ENCODE measurements around the gene ARHGEF4.

The ARHGEF4 gene

DNA sequence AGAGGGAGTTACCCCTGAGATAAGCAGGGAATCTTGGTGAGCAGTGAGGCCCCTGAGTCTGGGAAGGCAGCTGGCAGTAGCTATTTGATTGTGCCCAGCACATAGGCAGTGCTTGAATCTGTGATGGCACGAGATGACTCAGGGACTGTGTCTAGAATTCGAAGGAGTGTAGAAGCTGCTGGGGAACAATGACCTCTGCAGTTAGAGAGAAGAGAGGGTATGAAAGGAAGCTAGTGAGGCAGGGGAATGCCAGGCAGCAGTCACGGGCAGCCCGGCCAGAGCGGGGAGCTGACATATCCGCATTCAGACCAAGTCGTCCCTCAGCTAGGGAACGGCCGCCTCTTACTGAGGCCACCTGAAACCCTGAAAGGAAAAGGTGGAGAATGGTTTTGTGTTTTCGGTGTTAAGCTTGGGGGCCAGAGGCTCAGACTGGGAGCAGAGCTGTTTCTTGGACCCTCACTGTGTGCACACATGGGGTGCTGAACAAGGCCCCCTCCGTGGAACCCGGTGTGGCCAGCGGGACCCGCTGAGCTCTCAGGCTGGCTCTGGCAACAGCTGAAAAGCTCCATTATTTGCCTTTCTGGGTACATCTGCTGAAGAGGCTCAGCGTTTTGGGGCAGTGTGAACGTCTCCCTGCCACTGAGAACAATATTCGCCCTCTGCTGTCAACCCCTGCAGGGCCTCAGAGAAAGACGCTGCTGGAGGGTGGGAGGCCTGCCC is 32.9 kb downstream of the ARHGEF4 start:
- Histone ChIP-seq H3K9ac (ENCODE audit: low read length) (no peak overlapping the region), H3K9me3 (ENCODE audit: control insufficient read depth, low read length) (no peaks in the 10 kb centered on the region), H3K4me3 (ENCODE audit: low read length) (no peak overlapping the region), H3K36me3 (ENCODE audit: control insufficient read depth, insufficient read depth, low read length, severe bottlenecking) (no peaks in the 10 kb centered on the region), H3K27me3 (replicated peaks; ENCODE audit: control insufficient read depth, insufficient read depth, low read length) (peaks cover 44% of the 10 kb centered on the region), H3K4me1 (ENCODE audit: control insufficient read depth, insufficient read depth, low read length) (peaks cover 9% of the 10 kb centered on the region)
- no peak for DNase-seq (ENCODE audit: low read depth)

GRCh38 chr2:130870161-130870485 is 33.4 kb downstream of the ARHGEF4 start:
- Histone ChIP-seq H3K9me3 (ENCODE audit: control insufficient read depth, low read length) (peaks cover under 1% of the 10 kb centered on the region), H3K4me1 (ENCODE audit: control insufficient read depth, insufficient read depth, low read length) (peaks cover 4% of the 10 kb centered on the region)
- DNase-seq (ENCODE audit: low read depth): no peak

DNA sequence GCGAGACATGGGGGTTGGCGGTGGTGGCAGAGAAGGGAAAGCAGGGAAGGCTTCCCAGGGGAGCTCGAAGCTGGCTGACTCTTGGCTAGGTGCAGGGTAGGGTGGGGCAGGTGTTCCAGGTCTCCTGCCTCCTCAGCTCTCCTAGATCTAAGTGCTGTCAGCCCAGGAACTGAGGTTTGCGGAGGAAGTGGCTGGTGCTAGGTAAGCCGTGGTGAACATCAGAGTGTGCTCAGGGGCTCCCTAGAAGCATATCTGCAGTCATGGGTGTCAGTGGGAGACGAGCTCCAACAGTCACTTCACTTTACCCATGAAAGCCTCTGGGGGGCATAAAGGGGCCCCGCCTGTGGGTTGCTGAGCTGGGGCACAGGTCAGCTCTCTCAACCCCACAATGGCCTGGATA is 34.1 kb downstream of the ARHGEF4 start:
- no peak for DNase-seq (ENCODE audit: low read depth)
- Histone ChIP-seq H3K9me3 (ENCODE audit: control insufficient read depth, low read length) (peaks cover 6% of the 10 kb centered on the region), H3K4me1 (ENCODE audit: control insufficient read depth, insufficient read depth, low read length) (no peaks in the 10 kb centered on the region), H3K4me3 (ENCODE audit: low read length) (no peak overlapping the region), H3K27me3 (replicated peaks; ENCODE audit: control insufficient read depth, insufficient read depth, low read length) (peaks cover 52% of the 10 kb centered on the region), H3K9ac (ENCODE audit: low read length) (no peak overlapping the region), H3K36me3 (ENCODE audit: control insufficient read depth, insufficient read depth, low read length, severe bottlenecking) (no peaks in the 10 kb centered on the region)

More at GRCh38 chr2:130870161-130870485, 33.4 kb downstream of the ARHGEF4 start:
- H3K36me3 ChIP-seq (ENCODE audit: control insufficient read depth, insufficient read depth, low read length, severe bottlenecking): no peaks in the 10 kb centered on the region
- H3K9ac ChIP-seq (ENCODE audit: low read length): no peak overlapping the region
- H3K27me3 ChIP-seq (replicated peaks; ENCODE audit: control insufficient read depth, insufficient read depth, low read length): peaks cover 45% of the 10 kb centered on the region
- H3K4me3 ChIP-seq (ENCODE audit: low read length): no peak overlapping the region

GRCh38 chr2:130871843-130872740 is 35.4 kb downstream of the ARHGEF4 start:
- Histone ChIP-seq H3K27me3 (replicated peaks; ENCODE audit: control insufficient read depth, insufficient read depth, low read length) (peaks cover 56% of the 10 kb centered on the region), H3K36me3 (ENCODE audit: control insufficient read depth, insufficient read depth, low read length, severe bottlenecking) (no peaks in the 10 kb centered on the region), H3K9ac (ENCODE audit: low read length) (no peak overlapping the region), H3K4me1 (ENCODE audit: control insufficient read depth, insufficient read depth, low read length) (no peaks in the 10 kb centered on the region), H3K9me3 (ENCODE audit: control insufficient read depth, low read length) (peaks cover 6% of the 10 kb centered on the region), H3K4me3 (ENCODE audit: low read length) (no peak overlapping the region)
- DNase-seq (ENCODE audit: low read depth): no peak

DNA sequence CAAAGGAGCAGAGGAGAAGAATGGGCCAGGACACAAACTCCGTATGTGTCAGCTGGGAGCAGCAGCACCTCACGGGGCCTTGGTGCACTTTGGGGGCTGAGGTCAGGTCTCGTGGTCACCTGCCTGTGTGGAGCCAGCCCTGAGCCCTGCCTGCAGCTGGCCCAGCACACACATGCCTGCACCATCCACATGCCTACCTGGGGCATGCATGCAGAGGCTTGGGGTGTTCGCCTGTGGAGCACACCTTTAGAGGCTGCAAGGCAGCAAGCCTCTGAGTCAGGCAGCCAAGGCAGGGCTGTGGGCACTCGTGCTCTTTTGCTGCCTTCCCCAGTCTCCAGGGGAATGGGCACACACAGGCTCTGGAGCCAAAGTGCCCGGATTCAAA is 36.0 kb downstream of the ARHGEF4 start:
- DNase-seq (ENCODE audit: low read depth): no peak
- Histone ChIP-seq H3K36me3 (ENCODE audit: control insufficient read depth, insufficient read depth, low read length, severe bottlenecking) (no peaks in the 10 kb centered on the region), H3K27me3 (replicated peaks; ENCODE audit: control insufficient read depth, insufficient read depth, low read length) (peaks cover 60% of the 10 kb centered on the region), H3K9ac (ENCODE audit: low read length) (no peak overlapping the region), H3K9me3 (ENCODE audit: control insufficient read depth, low read length) (peaks cover 6% of the 10 kb centered on the region), H3K4me3 (ENCODE audit: low read length) (no peak overlapping the region), H3K4me1 (ENCODE audit: control insufficient read depth, insufficient read depth, low read length) (no peaks in the 10 kb centered on the region)

DNA sequence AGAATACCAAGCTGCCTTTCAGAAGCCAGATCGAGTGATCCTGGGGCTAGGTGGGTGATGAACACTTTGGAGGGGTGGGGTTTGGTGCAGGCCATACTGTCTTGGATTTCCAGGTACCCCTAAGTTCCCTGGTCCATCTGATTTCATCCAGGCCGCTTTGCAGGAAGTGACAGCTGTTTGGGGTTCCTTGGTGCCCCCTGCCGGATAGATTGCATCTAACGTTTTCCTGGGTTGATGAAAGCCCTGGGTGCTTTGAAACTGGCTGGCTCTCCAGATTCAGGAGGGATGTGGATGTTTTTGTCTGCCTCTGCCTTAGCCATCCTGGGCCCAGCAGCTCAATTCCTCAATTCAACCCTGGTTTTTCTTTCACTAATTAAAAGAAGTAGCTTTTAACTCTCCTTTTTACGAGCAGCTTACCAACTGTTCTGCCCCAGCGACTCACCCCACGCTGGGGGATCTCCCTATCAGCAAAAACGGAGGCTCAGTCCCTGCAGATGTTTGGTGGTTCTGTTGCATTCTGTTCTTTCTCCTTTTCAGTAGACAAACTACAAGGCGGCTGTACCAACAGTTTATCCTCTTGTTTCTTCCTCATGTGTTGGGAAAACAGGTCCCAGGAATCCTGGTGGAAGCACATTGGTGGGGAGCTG is 37.1 kb downstream of the ARHGEF4 start:
- no peak overlapping the region for H3K9ac ChIP-seq (ENCODE audit: low read length)
- no peak overlapping the region for H3K4me3 ChIP-seq (ENCODE audit: low read length)
- H3K36me3 ChIP-seq (ENCODE audit: control insufficient read depth, insufficient read depth, low read length, severe bottlenecking): no peaks in the 10 kb centered on the region
- H3K4me1 ChIP-seq (ENCODE audit: control insufficient read depth, insufficient read depth, low read length): no peaks in the 10 kb centered on the region
- DNase-seq (ENCODE audit: low read depth): peak; percentile 88
- H3K27me3 ChIP-seq (replicated peaks; ENCODE audit: control insufficient read depth, insufficient read depth, low read length): peaks cover 56% of the 10 kb centered on the region
- peaks cover 11% of the 10 kb centered on the region for H3K9me3 ChIP-seq (ENCODE audit: control insufficient read depth, low read length)

DNA sequence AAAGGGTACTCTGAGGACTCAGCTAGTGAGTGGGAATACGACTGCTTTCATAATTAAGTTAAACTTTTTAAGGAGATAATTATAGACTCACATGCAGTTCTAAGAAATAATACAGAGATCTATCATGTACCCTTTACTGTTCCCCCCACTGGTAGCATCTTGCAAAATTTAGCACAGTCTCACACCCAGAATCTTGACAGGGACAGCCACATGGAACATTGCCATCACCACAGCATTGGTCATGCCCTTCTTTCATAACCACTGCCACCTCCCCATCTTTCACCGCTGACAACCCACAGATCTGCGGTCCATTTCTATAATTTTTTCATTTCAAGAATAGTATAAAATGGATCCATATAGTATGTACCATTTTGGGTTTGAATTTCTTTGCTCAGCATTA is 37.8 kb downstream of the ARHGEF4 start:
- no peak overlapping the region for H3K9ac ChIP-seq (ENCODE audit: low read length)
- DNase-seq (ENCODE audit: low read depth): no peak
- no peaks in the 10 kb centered on the region for H3K36me3 ChIP-seq (ENCODE audit: control insufficient read depth, insufficient read depth, low read length, severe bottlenecking)
- peaks cover 11% of the 10 kb centered on the region for H3K9me3 ChIP-seq (ENCODE audit: control insufficient read depth, low read length)
- H3K27me3 ChIP-seq (replicated peaks; ENCODE audit: control insufficient read depth, insufficient read depth, low read length): peaks cover 51% of the 10 kb centered on the region
- no peak overlapping the region for H3K4me3 ChIP-seq (ENCODE audit: low read length)
- no peaks in the 10 kb centered on the region for H3K4me1 ChIP-seq (ENCODE audit: control insufficient read depth, insufficient read depth, low read length)

- no peak for DNase-seq (ENCODE audit: low read depth)
- H3K36me3 ChIP-seq (ENCODE audit: control insufficient read depth, insufficient read depth, low read length, severe bottlenecking): no peaks in the 10 kb centered on the region
Measured at GRCh38 chr2:130875935-130876334, 39.2 kb downstream of the ARHGEF4 start.

DNA sequence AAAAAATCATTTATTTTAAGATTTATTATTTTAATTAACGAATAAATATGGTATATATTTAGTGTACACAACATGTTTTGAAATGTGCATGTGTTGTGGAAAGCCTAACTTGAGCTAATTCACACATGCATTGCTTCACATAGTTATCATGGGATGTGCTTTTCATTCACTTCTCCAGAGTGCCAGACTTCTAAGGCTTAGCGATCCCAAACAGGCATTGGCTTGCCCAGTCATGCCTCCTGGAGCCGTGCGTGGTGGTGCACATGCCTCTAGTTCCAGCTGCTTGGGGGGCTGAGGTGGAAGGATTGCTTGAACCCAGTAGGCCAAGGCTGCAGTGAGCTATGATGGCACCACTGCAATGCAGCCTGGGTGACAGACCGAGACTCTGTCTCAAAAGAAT is 40.5 kb downstream of the ARHGEF4 start:
- no peaks in the 10 kb centered on the region for H3K36me3 ChIP-seq (ENCODE audit: control insufficient read depth, insufficient read depth, low read length, severe bottlenecking)
- peaks cover 11% of the 10 kb centered on the region for H3K9me3 ChIP-seq (ENCODE audit: control insufficient read depth, low read length)
- no peak overlapping the region for H3K4me3 ChIP-seq (ENCODE audit: low read length)
- H3K27me3 ChIP-seq (replicated peaks; ENCODE audit: control insufficient read depth, insufficient read depth, low read length): peaks cover 43% of the 10 kb centered on the region
- no peak for DNase-seq (ENCODE audit: low read depth)
- no peaks in the 10 kb centered on the region for H3K4me1 ChIP-seq (ENCODE audit: control insufficient read depth, insufficient read depth, low read length)
- no peak overlapping the region for H3K9ac ChIP-seq (ENCODE audit: low read length)

More at GRCh38 chr2:130875935-130876334, 39.2 kb downstream of the ARHGEF4 start:
- H3K9me3 ChIP-seq (ENCODE audit: control insufficient read depth, low read length): peaks cover 11% of the 10 kb centered on the region
- H3K4me1 ChIP-seq (ENCODE audit: control insufficient read depth, insufficient read depth, low read length): no peaks in the 10 kb centered on the region
- H3K4me3 ChIP-seq (ENCODE audit: low read length): no peak overlapping the region
- peaks cover 46% of the 10 kb centered on the region for H3K27me3 ChIP-seq (replicated peaks; ENCODE audit: control insufficient read depth, insufficient read depth, low read length)
- H3K9ac ChIP-seq (ENCODE audit: low read length): no peak overlapping the region

DNA sequence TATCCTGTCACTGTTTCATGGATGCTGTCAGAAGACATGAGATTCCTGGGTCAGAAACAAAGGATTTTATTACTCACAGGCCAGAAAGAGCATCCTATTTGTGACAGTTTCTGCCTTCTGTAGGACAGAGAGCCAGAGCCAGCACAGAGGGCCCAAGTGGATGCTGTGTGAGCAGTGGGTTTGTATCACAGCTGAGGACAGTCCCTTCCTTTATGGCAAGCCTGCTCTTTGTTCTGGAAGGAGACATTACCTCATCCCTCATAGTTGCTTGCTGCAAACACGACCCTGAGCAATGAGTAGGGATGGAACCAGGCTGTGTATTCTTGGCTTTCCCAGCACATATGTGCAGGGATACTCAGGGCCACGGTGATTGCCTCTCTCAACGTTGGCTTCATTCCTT is 41.6 kb downstream of the ARHGEF4 start:
- H3K9me3 ChIP-seq (ENCODE audit: control insufficient read depth, low read length): peaks cover 11% of the 10 kb centered on the region
- H3K36me3 ChIP-seq (ENCODE audit: control insufficient read depth, insufficient read depth, low read length, severe bottlenecking): no peaks in the 10 kb centered on the region
- H3K27me3 ChIP-seq (replicated peaks; ENCODE audit: control insufficient read depth, insufficient read depth, low read length): peaks cover 39% of the 10 kb centered on the region
- H3K9ac ChIP-seq (ENCODE audit: low read length): no peak overlapping the region
- DNase-seq (ENCODE audit: low read depth): no peak
- H3K4me1 ChIP-seq (ENCODE audit: control insufficient read depth, insufficient read depth, low read length): no peaks in the 10 kb centered on the region
- H3K4me3 ChIP-seq (ENCODE audit: low read length): no peak overlapping the region

DNA sequence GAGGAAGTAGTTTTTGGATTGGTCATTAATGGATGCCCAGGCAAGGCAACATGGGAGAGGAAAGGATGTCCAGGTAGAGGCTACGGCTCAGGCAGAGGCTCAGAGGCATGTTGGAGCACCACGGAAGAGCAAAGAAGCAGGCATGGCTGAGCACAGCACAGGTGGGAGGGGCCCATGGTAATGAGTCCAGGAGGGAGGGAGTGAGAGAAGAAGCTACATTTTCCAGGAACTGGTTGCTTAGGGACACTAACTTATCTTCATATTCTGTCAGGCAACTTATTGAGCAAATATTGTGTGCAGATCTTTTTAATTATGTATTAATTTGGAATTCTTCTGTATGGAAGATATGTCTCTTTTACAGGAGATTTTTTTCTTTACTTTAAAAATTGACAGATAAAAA is 42.2 kb downstream of the ARHGEF4 start:
- Histone ChIP-seq H3K27me3 (replicated peaks; ENCODE audit: control insufficient read depth, insufficient read depth, low read length) (peaks cover 38% of the 10 kb centered on the region), H3K4me1 (ENCODE audit: control insufficient read depth, insufficient read depth, low read length) (no peaks in the 10 kb centered on the region), H3K4me3 (ENCODE audit: low read length) (no peak overlapping the region), H3K9me3 (ENCODE audit: control insufficient read depth, low read length) (peaks cover 11% of the 10 kb centered on the region), H3K9ac (ENCODE audit: low read length) (no peak overlapping the region), H3K36me3 (ENCODE audit: control insufficient read depth, insufficient read depth, low read length, severe bottlenecking) (no peaks in the 10 kb centered on the region)
- no peak for DNase-seq (ENCODE audit: low read depth)
